ENCODE results near the gene GRIK3.
"Not testable (repeated sequence)": the region's sequence is repeated elsewhere in the genome, so short reads cannot be mapped to it uniquely, and the experiment has no call there.

GRIK3 gene

DNA sequence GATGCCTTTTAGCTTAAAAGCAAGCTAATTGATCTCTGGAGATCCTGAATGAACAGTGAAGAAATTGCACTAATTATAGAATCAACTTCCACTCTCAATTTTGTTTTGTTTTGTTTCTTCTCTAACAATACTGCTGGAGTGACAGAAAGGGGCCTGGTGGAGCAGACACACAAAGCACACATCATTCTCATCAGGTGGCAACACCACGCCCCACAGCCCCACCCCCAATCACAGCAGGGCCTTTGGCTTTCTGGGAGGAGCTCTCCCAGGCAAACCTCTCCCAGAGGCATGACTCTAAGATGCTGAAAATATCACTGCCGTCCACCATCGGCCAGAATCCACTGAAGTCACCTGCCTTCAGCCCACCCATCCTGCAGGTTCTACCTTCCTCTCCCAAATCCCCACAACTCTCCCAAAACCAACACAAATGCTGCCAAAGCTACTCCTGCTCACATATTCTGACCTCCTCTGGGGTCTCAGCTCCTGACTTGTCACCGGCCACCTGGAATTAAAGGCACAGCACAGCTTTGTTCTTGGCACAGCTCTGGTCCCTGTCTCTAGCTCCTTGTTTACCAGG, 120.7 kb downstream of the GRIK3 start:
- H3K4me3 ChIP-seq (ENCODE audit: low read length): no peak overlapping the region
- no peak for TF ChIP-seq ZNF274 (IDR thresholded peaks at IDR 0.05; ENCODE audit: low read depth, low read length)

DNA sequence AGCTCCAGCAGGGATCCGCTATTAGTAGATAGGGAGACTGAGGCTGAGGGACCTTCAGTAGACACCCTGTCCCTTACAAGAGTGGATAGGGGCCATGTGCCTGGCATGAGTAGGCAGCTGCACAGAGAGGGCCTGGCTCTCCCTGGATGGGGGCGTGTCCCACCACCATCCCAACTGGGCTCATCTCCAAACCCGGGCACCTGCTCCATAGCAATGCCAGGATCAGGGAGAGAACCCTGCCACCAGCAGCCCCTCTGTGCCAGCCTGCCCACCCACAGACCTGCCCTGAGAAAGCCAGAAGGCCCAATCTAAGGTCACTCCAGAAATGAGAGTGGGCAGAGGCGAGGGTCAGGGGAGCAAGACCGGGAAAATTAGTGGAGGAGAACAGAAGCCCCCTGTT, 121.3 kb downstream of the GRIK3 start:
- no peak for TF ChIP-seq ZNF274 (IDR thresholded peaks at IDR 0.05; ENCODE audit: low read depth, low read length)
- H3K4me3 ChIP-seq (ENCODE audit: low read length): no peak overlapping the region

DNA sequence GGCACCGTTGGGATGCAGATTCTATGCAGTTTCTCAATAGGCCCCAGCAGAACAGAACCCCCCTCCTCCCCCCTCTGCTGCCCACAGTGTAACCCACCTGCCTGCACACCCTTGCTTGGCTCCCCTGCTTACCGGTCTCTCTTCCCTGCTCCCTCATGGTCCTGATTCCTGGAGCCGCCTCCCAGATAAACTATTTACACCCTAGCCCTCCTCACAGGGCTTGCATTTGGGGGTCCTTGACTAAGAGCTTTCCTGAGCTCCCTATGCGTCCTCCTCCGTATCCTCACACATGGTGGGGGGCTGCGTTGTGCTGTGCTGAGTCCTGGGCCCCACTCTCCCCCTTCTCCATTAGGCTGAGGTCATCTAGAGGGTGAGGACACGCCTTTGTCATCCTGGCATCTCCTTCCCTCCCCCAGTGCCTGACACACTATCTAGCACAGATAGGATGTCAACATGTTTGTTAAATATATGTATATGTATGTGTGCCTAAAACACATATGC, 121.9 kb downstream of the GRIK3 start:
- H3K4me3 ChIP-seq (ENCODE audit: low read length): no peak overlapping the region
- TF ChIP-seq ZNF274 (IDR thresholded peaks at IDR 0.05; ENCODE audit: low read depth, low read length): no peak

DNA sequence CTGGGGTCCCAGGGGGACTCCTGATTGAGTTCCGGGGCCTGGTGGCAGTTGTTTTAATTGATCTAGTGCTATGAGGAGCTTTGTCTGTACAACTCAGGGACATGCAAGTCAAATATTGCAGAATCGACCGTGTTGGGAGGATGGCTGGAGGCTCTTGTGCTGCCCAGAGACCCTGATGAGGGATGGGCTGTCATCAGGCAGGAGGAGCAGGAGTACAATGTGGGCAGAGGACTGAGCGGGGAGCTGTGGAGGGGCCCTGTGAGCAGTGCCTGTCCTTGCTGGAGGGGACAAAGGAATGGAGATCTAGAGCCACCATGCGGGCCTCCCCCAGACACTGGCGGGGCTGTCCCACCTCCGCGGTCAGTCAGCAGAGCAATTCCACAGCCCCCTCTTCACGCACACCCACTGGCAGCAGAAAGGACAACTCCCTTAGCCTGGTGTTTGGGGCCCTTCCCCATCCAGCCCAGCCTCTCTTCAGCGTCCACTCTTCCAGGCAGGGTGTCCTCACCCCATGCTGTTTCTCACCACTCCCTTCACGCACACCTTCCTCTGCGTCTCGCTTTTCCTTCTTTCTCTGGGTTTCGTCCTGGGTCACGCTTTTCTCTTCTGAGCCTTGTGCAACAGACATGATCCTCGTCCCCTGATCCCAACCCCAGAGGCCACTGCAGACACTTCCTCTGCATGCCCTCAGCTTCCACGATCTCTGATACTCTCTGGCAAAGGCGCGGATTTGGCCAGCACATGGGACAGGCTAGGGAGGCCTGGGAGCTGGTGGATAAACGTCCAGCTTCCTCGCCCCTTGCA, 122.6 kb downstream of the GRIK3 start:
- TF ChIP-seq ZNF274 (IDR thresholded peaks at IDR 0.05; ENCODE audit: low read depth, low read length): no peak
- no peak overlapping the region for H3K4me3 ChIP-seq (ENCODE audit: low read length)

DNA sequence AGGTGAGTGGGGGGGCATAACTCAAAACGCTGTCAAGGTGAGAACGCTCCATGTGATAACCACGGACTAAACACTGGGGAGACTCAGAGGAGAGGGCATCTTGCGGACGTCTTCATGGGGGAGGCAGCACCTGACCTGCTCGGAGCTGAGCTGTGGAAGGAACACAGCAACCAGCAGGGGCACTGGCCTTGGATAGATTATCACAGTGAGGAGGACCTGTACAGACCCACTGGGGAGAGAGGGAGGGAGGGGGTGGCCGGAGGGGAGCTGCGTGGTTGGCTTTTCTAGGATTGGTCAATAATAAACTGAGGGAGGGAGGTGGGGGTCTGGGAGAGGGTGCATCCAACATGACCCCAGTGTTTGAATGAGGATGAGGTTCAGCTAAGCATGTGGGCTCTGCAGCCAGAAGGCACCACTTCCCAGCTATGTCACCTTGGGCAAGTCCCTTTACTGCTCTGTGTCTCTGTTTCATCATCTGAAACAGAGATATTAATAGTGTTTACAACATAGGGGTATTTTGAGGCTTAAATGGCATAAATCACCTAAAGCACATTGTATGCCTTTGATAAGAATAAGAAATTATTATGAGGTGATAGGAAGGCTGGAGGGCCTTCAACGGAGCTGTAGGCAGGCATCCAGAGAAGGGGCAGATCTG, 123.3 kb downstream of the GRIK3 start:
- TF ChIP-seq ZNF274 (IDR thresholded peaks at IDR 0.05; ENCODE audit: low read depth, low read length): no peak
- no peak overlapping the region for H3K4me3 ChIP-seq (ENCODE audit: low read length)

DNA sequence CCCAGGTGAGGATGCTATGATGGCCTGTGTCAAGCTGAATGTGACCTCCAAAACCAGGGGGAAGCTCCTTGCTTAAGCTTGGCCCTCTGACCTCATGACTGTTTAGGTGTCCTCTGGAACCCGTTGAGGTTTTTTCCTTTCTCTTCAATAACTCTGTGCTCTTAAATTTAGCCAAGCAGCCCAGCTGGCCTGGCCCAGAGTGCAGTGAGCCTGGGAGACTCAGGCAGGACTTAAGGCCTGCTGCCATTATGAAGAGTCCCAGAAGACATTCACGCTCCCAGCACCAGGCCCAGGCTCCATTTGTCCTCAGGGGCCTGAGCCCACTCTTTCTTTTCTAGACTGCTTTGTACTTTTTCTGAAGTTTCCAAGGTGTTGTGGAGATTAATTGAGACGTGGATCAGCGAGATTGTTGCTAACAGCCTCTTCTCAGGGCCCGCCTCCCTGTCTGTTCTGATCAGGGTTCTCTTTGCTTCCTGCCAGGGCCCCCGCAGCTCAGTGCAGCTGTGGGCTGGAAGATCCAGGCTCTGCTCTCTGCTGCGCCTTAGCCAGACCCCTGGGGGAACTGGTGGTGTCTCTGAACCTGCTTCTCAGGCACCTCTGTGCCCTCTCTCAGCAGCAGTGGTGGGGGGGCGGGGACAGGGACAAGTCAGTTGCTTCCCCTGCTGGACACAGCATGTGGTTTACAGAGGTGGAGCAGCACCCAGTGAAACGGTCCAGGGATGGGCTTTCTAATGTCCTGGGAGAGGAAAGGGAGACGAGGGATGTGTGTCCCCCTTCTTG, 124.2 kb downstream of the GRIK3 start:
- TF ChIP-seq ZNF274 (IDR thresholded peaks at IDR 0.05; ENCODE audit: low read depth, low read length): no peak
- no peak overlapping the region for H3K4me3 ChIP-seq (ENCODE audit: low read length)

DNA sequence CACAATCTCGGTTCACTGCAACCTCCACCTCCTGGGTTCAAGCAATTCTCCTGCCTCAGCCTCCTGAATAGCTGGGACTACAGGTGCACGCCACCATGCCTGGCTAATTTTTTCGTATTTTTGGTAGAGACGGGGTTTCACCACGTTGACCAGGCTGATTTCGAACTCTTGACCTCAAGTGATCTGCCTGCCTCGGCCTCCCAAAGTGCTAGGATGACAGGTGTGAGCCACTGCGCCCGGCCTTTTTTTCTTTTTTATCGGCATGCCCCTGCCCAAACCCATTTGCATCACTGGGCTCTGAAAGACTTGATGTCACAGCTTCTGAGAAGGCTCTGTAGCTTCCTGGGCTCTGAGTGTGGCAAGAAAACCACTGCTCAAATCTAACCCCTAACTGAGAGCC, 125.0 kb downstream of the GRIK3 start:
- H3K4me3 ChIP-seq (ENCODE audit: low read length): not testable (repeated sequence)

DNA sequence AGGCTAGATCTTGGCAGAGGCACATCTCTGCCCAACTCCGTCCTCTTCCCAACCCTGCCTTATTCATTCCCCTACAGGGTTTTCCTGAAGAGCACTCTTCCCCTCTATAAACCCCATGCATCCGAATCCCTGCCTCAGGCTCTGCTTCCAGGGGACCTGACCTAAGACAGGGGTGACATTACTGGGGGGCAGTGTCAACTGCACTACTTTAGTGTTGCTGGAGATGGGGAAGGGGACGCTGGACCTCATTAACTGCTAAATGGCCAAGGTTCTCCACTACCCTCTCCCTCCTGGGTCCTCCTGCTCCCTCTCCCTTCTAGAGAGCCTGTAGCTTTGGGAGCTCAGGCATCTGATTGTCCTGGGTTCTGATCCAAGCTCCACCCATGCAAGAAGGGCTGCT, 126.2 kb downstream of the GRIK3 start:
- no peak for TF ChIP-seq ZNF274 (IDR thresholded peaks at IDR 0.05; ENCODE audit: low read depth, low read length)
- no peak overlapping the region for H3K4me3 ChIP-seq (ENCODE audit: low read length)

DNA sequence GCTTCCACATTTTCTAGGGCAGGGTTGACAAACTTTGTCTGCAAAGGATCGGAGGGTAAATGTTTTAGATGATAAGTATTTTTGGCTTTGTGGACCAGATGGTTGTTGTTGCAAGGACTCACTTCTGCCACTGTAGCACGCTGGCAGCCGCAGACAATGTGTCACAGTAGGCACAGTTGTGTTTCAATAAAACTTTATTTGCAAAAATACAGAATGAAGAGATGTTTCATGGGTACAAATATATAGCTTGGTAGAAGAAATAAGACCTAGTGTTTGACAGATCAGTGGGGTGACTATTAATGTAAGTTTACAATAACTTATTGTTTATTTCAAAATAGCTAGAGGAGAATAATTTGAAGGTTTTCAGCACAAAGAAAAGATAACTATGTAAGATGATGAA, 127.8 kb downstream of the GRIK3 start:
- TF ChIP-seq ZNF274 (IDR thresholded peaks at IDR 0.05; ENCODE audit: low read depth, low read length): no peak
- no peak overlapping the region for H3K4me3 ChIP-seq (ENCODE audit: low read length)

DNA sequence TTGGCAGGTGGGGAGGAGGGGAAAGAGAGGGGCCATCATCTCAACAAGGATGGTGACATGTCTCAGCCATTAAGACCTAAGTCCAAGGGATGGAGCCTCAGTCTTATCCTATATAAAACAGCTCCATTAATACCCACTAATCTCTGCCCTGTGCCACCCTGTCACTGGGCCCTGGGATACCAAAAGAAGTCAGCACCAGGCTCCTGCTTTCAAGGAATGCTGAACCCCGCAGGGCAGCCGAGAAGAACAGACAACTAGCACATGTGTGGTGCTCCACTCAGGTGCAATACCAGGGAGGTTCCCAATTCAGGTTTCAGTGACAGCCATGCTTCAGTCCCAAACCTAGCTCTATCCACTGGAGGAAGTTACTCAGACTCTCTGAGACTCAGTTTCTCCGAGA, 128.4 kb downstream of the GRIK3 start:
- TF ChIP-seq ZNF274 (IDR thresholded peaks at IDR 0.05; ENCODE audit: low read depth, low read length): no peak

DNA sequence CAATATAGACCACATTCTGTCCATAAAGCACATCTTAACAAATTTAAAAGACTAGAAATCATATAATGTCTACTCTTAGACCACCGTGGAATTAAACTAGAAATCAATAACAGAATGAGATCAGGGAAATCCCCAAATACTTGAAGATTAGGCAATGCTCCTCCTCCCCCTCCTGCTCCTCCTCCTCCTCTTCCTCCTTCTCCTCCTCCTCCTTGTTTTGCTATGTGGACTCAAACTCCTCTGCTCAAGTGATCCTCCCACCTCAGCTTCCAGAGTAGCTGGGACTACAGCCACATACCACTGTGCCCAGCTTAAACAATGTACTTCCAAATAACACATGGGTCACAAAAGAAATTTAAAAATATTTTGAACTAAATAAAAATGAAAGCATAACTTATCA, 134.2 kb downstream of the GRIK3 start:
- no peak overlapping the region for H3K4me3 ChIP-seq (ENCODE audit: low read length)
- no peak for TF ChIP-seq ZNF274 (IDR thresholded peaks at IDR 0.05; ENCODE audit: low read depth, low read length)

More for the DNA sequence above, 128.4 kb downstream of the GRIK3 start:
- no peak overlapping the region for H3K4me3 ChIP-seq (ENCODE audit: low read length)

DNA sequence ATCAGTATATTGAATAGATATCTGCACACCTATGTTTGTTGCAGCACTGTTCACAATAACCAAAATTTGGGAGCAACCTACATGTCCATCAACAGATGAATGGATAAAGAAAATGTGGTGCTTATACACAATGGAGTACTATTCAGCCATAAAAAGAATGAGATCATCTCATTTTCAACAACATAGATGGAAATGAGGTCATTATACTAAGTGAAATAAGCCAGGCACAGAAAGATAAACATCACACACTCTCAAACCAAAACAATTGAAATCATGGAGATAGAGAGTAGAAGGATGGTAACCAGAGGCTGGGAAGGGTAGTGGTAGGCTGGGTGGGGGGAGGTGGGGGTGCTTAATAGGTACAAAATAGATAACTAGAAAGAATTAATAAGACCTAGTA, 136.5 kb downstream of the GRIK3 start:
- H3K4me3 ChIP-seq (ENCODE audit: low read length): not testable (repeated sequence)

DNA sequence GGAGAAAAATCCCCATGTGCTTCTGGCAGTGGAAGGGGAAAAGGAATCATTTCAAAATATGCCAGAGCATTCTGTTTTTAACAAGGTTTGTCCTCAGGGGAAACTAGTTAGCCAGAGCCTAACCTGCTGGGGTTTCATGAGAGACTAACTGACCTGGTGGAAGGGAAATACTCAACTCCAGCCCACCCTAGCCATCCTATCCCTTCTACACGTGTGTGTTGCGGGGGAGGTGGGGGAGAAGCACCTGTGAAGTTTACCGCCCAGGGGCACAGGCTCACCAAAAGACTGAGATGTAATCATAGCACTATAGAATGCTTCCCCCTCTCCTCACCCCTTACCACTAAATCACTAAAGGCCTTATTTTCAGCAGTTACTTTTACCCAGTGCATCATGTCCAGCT, 139.5 kb downstream of the GRIK3 start:
- H3K4me3 ChIP-seq (ENCODE audit: low read length): no peak overlapping the region
- TF ChIP-seq ZNF274 (IDR thresholded peaks at IDR 0.05; ENCODE audit: low read depth, low read length): no peak

DNA sequence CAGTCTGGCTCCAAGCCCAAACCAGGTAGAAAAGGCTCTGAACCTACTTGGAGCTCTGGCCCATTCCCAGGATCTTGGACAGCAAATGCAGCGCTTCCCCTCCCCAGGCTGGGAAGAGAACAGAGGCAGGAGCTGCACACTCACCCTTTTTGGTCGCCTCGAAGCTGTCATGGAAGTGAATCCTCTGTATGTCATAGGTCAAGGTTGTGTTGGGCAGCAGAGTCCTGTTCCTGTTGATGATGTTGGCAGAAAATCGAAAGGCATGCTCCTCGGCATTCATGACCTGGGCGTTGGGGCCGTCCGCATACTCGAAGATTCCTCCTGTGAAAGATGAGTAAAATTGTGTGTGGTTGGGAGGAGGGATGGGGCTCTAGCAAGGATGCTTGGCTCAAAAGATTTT, 143.5 kb downstream of the GRIK3 start:
- H3K4me3 ChIP-seq (ENCODE audit: low read length): no peak overlapping the region
- no peak for TF ChIP-seq ZNF274 (IDR thresholded peaks at IDR 0.05; ENCODE audit: low read depth, low read length)

Measured in GM08714 (cell line).